Cardiac fibroblast (primary cell): ENCODE data around the gene SLC7A6OS.

Experiments used
- DNase-seq, 2 donors: peaks; one replicate each; pipeline versions ENCODE4 v3.0.0 to v3.0.0-alpha.2; 2010; ENCODE audit warnings: low read depth in 2 of 2
- H3K4me3 ChIP-seq, 2 donors: replicated peaks in 1 of 2; 1 replicate in 1 of 2; 2 replicates in 1 of 2; pipeline ENCODE4 v1.5.1; 2011; ENCODE audit warnings: low read depth in 2 of 2, low read length in 2 of 2, mild to moderate bottlenecking in 2 of 2, moderate library complexity in 1 of 2
- TF ChIP-seq, protein P1 (sequence below): IDR thresholded peaks from one replicate; pipeline ENCODE4 v1.5.1; 2011; ENCODE audit warnings: low read depth, mild to moderate bottlenecking, low read length, inconsistent platforms

The SLC7A6OS gene

GRCh38 chr16:68283346-68283745 lies 27.4 kb downstream of the SLC7A6OS start:
- DNase-seq = no peak
- TF ChIP-seq, protein P1, sequence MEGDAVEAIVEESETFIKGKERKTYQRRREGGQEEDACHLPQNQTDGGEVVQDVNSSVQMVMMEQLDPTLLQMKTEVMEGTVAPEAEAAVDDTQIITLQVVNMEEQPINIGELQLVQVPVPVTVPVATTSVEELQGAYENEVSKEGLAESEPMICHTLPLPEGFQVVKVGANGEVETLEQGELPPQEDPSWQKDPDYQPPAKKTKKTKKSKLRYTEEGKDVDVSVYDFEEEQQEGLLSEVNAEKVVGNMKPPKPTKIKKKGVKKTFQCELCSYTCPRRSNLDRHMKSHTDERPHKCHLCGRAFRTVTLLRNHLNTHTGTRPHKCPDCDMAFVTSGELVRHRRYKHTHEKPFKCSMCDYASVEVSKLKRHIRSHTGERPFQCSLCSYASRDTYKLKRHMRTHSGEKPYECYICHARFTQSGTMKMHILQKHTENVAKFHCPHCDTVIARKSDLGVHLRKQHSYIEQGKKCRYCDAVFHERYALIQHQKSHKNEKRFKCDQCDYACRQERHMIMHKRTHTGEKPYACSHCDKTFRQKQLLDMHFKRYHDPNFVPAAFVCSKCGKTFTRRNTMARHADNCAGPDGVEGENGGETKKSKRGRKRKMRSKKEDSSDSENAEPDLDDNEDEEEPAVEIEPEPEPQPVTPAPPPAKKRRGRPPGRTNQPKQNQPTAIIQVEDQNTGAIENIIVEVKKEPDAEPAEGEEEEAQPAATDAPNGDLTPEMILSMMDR = no peak
- no peak overlapping the region for H3K4me3 ChIP-seq

GRCh38 chr16:68282064-68282452 lies 28.7 kb downstream of the SLC7A6OS start:
- TF ChIP-seq, protein P1 = no peak
- H3K4me3 ChIP-seq = no peak overlapping the region
- no peak for DNase-seq

- H3K4me3 ChIP-seq = no peak overlapping the region
- TF ChIP-seq, protein P1 = no peak
- no peak for DNase-seq
These were observed 29.2 kb downstream of the SLC7A6OS start for GRCh38 chr16:68281368-68282063.

DNA sequence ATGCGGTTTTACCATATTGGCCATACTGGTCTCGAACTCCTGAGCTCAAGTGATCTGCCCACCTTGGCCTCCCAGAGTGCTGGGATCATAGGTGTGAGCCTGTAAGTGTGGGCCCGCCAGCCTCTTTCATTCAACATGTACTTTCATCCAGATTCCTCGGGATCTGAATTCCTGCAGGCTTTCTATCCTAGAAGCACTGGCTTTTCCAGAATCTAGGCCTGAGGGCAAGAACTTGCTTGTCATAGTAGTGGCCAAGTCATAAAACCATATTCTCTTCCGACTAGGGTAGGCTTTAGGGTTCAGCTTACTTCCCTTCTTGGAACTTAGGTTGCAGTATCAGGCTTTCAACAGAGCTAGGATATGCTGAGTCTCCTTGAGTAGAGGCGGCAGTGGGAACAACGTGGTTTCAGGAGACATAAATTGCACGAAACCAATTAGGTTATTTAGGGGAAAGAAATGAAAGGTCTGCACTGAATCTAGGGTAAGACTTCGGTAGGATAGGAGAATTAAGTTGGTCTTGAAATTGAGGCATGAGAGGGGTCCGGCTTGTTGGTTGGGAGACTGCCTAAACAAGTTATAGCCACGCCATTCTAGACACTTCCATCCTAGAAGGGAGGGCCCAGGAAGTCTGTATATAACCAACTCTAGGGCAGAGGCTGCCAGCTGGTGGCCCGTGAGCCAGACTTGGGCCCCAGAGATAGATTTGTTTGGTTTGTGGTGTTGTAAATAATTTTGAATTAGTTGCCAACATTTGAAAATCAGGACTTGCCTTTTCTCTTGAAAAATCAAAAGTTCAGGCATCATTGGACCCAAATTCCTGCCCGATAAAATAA lies 30.8 kb downstream of the SLC7A6OS start:
- H3K4me3 ChIP-seq = no peak overlapping the region
- DNase-seq = no peak
- TF ChIP-seq, protein P1 = no peak

- no peak for DNase-seq
- TF ChIP-seq, protein P1 = no peak
- H3K4me3 ChIP-seq = no peak overlapping the region
These were observed 34.5 kb downstream of the SLC7A6OS start for GRCh38 chr16:68276223-68276622.

GRCh38 chr16:68275611-68276191 lies 35.0 kb downstream of the SLC7A6OS start:
- TF ChIP-seq, protein P1 = no peak
- no peak for DNase-seq
- H3K4me3 ChIP-seq = no peak overlapping the region
